Airway epithelial cell (primary cell): ENCODE measurements around the gene IFRD2. TPM values are rescaled to one million over a fixed set of nuclear protein-coding genes. Genes with fewer than 3 reads are reported as not detected.

Source experiments
- total RNA-seq: library from RNA; depleted of rRNA; stranded (reverse); fragments of >200 nt; gene quantifications from 2 replicates; pipeline ENCODE4 v1.2.3, GENCODE V29; 2015

Gene IFRD2
- total RNA-seq: 135 and 138 TPM in 2 replicates

GRCh38 chr3:50292159-50293078, at the start of gene IFRD2:
IFRD2 (minus strand) TSS chr3:50292429; CDS start chr3:50292274, 155 bp downstream.

GRCh38 chr3:50340448-50341329, 48.5 kb upstream of the IFRD2 start, which contains the start of gene RASSF1:
RASSF1 (minus strand) TSS chr3:50340836; CDS start chr3:50340805, 31 bp downstream.

GRCh38 chr3:50327943-50328691, 35.9 kb upstream of the IFRD2 start, which contains the start of gene TUSC2:
TUSC2 (minus strand) TSS chr3:50328223; CDS start chr3:50328099, 124 bp downstream.

GRCh38 chr3:50322386-50323091, 30.3 kb upstream of the IFRD2 start, which contains the start of gene HYAL2:
HYAL2 (minus strand) TSS chr3:50322745; CDS start chr3:50320489, 2,256 bp downstream.

GRCh38 chr3:50303013-50303815, 11.0 kb upstream of the IFRD2 start, which contains the start of gene HYAL1:
HYAL1 (minus strand) TSS chr3:50303574; CDS start chr3:50302956, 618 bp downstream.

GRCh38 chr3:50298836-50299637, 6.8 kb upstream of the IFRD2 start, which contains the start of the genes HYAL3 and NAA80:
HYAL3 (minus strand) TSS chr3:50299405; CDS start chr3:50295602, 3,803 bp downstream.
NAA80 (minus strand) TSS chr3:50299405; CDS start chr3:50297463, 1,942 bp downstream.

GRCh38 chr3:50278880-50279224, 13.4 kb downstream of the IFRD2 start, which contains the start of gene LSMEM2:
LSMEM2 (plus strand) TSS chr3:50279087; CDS start chr3:50279114, 27 bp downstream.

GRCh38 chr3:50268703-50269451, 23.4 kb downstream of the IFRD2 start, which contains the start of gene SEMA3B:
SEMA3B (plus strand) TSS chr3:50269147; CDS start chr3:50269241, 94 bp downstream.

Other genes with a start within 250 kb of the IFRD2 start
- gene RBM5, start 203.5 kb downstream of the IFRD2 start, total RNA-seq: 30.3 and 59.5 TPM in 2 replicates
- gene SEMA3F, start 137.1 kb downstream of the IFRD2 start, total RNA-seq: 183 and 242 TPM in 2 replicates
- gene GNAT1, start 100.8 kb downstream of the IFRD2 start, total RNA-seq: 0.35 TPM in 1 of 2 replicates, not detected in the other
- gene SLC38A3, start 87.2 kb downstream of the IFRD2 start, total RNA-seq: 0.23 TPM in 1 of 2 replicates, not detected in the other
- 186 and 226 TPM in 2 replicates for gene GNAI2, start 56.2 kb downstream of the IFRD2 start, total RNA-seq
- 3.9 and 5.4 TPM in 2 replicates for gene SEMA3B, start 23.3 kb downstream of the IFRD2 start, total RNA-seq
- not detected in 2 replicates for gene LSMEM2, start 13.3 kb downstream of the IFRD2 start, total RNA-seq
- gene HYAL3, start 7.0 kb upstream of the IFRD2 start, total RNA-seq: 13.4 and 19.0 TPM in 2 replicates
- 28.8 and 38.5 TPM in 2 replicates for gene NAA80, start 7.0 kb upstream of the IFRD2 start, total RNA-seq
- 29.3 and 29.6 TPM in 2 replicates for gene HYAL1, start 11.1 kb upstream of the IFRD2 start, total RNA-seq
- 81.7 and 102 TPM in 2 replicates for gene HYAL2, start 30.3 kb upstream of the IFRD2 start, total RNA-seq
- gene TUSC2, start 35.8 kb upstream of the IFRD2 start, total RNA-seq: 32.7 and 56.4 TPM in 2 replicates
- gene RASSF1, start 48.4 kb upstream of the IFRD2 start, total RNA-seq: 20.2 and 21.0 TPM in 2 replicates
- gene ZMYND10, start 53.3 kb upstream of the IFRD2 start, total RNA-seq: 1.1 and 1.4 TPM in 2 replicates
- 14.7 and 17.4 TPM in 2 replicates for gene NPRL2, start 58.3 kb upstream of the IFRD2 start, total RNA-seq
- 24.9 and 28.8 TPM in 2 replicates for gene CYB561D2, start 58.4 kb upstream of the IFRD2 start, total RNA-seq
- 54.4 and 56.9 TPM in 2 replicates for gene TMEM115, start 67.1 kb upstream of the IFRD2 start, total RNA-seq
- gene CACNA2D2, start 211.2 kb upstream of the IFRD2 start, total RNA-seq: 0.07 TPM in 1 of 2 replicates, not detected in the other